WTC11 (cell line): Measurements from ENCODE around the gene RBM3. TPM values are rescaled to one million over a fixed set of nuclear protein-coding genes. Genes with fewer than 3 reads are reported as not detected.

ENCODE experiments used
- ATAC-seq: fragments of 200-7000 bp; cut with Tn5 transposase; 2 replicates; pipeline ENCODE4 v1.10.0; 2021; ENCODE audit warnings: mild to moderate bottlenecking, moderate library complexity
- CTCF ChIA-PET: fragments of 300-600 bp; sonication (Branson Sonifier 250); formaldehyde crosslinking; loops from one replicate; lab custom pipeline; 2021; ENCODE audit warnings: antibody characterized with exemption; lab: Charles Lee
- POLR2A ChIA-PET: fragments of 350-600 bp; sonication (Branson Sonifier 250); formaldehyde crosslinking; loops from one replicate; lab custom pipeline; 2021; ENCODE audit warnings: antibody characterized with exemption; lab: Charles Lee
- DNase-seq: peaks from one replicate; pipeline ENCODE4 v3.0.0; 2021; ENCODE audit warnings: low spot score
- H3K27ac Mint-ChIP-seq: 2 replicates; pipeline ENCODE4 v1.8.0; 2021; ENCODE audit warnings: mixed read lengths
- H3K27me3 Mint-ChIP-seq: 2 replicates; pipeline ENCODE4 v1.8.0; 2021; ENCODE audit warnings: low read depth, mild to moderate bottlenecking, moderate library complexity, mixed read lengths
- H3K36me3 Mint-ChIP-seq: 2 replicates; pipeline ENCODE4 v1.8.0; 2021; ENCODE audit warnings: mixed read lengths
- H3K4me1 Mint-ChIP-seq: 2 replicates; pipeline ENCODE4 v1.8.0; 2022; ENCODE audit warnings: mixed read lengths
- H3K4me3 Mint-ChIP-seq: 2 replicates; pipeline ENCODE4 v1.8.0; 2021; ENCODE audit warnings: mild to moderate bottlenecking, moderate library complexity, mixed read lengths
- H3K9me3 Mint-ChIP-seq: 2 replicates; pipeline ENCODE4 v1.8.0; 2021; ENCODE audit warnings: mixed read lengths
- ATF1 ChIP-seq: sonication (generic); formaldehyde crosslinking; IDR thresholded peaks from 2 replicates; pipeline ENCODE4 v1.8.1; 2023; ENCODE audit warnings: mild to moderate bottlenecking, moderate library complexity, missing genetic modification reagents
- FOXJ3 ChIP-seq: sonication (generic); formaldehyde crosslinking; IDR thresholded peaks from 2 replicates; pipeline ENCODE4 v1.9.0; 2021; ENCODE audit warnings: missing genetic modification reagents, mild to moderate bottlenecking, borderline replicate concordance
- FOXK1 ChIP-seq: sonication (generic); formaldehyde crosslinking; IDR thresholded peaks from 2 replicates; pipeline ENCODE4 v1.8.0; 2022; ENCODE audit warnings: mild to moderate bottlenecking, moderate library complexity, missing genetic modification reagents
- FOXP1 ChIP-seq: sonication (generic); formaldehyde crosslinking; IDR thresholded peaks from 2 replicates; pipeline ENCODE4 v1.8.0; 2022; ENCODE audit warnings: missing genetic modification reagents, mild to moderate bottlenecking, moderate library complexity, borderline replicate concordance
- GRHL2 ChIP-seq: fragments of 250-450 bp; sonication (Bioruptor Pico); IDR thresholded peaks from 2 replicates; pipeline ENCODE4 v1.8.0; 2022; ENCODE audit warnings: mild to moderate bottlenecking, moderate library complexity; ENCODE audit not compliant: insufficient replicate concordance, severe bottlenecking
- GTF2I ChIP-seq: fragments of 250-450 bp; sonication (Bioruptor Pico); conservative IDR thresholded peaks from 2 replicates; pipeline ENCODE4 v1.4.0; 2021; ENCODE audit warnings: mild to moderate bottlenecking
- JAZF1 ChIP-seq: fragments of 250-450 bp; sonication (Bioruptor Pico); IDR thresholded peaks from 2 replicates; pipeline ENCODE4 v1.9.0; 2021; ENCODE audit warnings: moderate library complexity, mild to moderate bottlenecking, inconsistent platforms
- KAT7 ChIP-seq: sonication (generic); formaldehyde crosslinking; IDR thresholded peaks from 2 replicates; pipeline ENCODE4 v1.8.1; 2023; ENCODE audit warnings: missing genetic modification reagents, mild to moderate bottlenecking, borderline replicate concordance
- NR3C1 ChIP-seq: sonication (generic); formaldehyde crosslinking; conservative IDR thresholded peaks from 2 replicates; pipeline ENCODE4 v1.8.1; 2023; ENCODE audit warnings: low read depth, mild to moderate bottlenecking, missing genetic modification reagents
- RORB ChIP-seq: fragments of 250-450 bp; sonication (Bioruptor Pico); IDR thresholded peaks from 2 replicates; pipeline ENCODE4 v1.9.0; 2021; ENCODE audit warnings: mild to moderate bottlenecking
- TCF7 ChIP-seq: sonication (generic); formaldehyde crosslinking; IDR thresholded peaks from 2 replicates; pipeline ENCODE4 v1.8.0; 2022; ENCODE audit warnings: mild to moderate bottlenecking, low read depth, missing genetic modification reagents, moderate library complexity
- TP53 ChIP-seq: sonication (generic); formaldehyde crosslinking; IDR thresholded peaks from 2 replicates; pipeline ENCODE4 v1.8.1; 2023; ENCODE audit warnings: mild to moderate bottlenecking, missing genetic modification reagents
- ZNF121 ChIP-seq: sonication (generic); formaldehyde crosslinking; IDR thresholded peaks from 2 replicates; pipeline ENCODE4 v1.8.0; 2023; ENCODE audit warnings: missing genetic modification reagents
- ZNF263 ChIP-seq: sonication (generic); formaldehyde crosslinking; IDR thresholded peaks from 2 replicates; pipeline ENCODE4 v1.8.1; 2022; ENCODE audit warnings: low read depth, mild to moderate bottlenecking, moderate library complexity, missing genetic modification reagents
- ZNF423 ChIP-seq: fragments of 250-450 bp; sonication (Bioruptor Pico); IDR thresholded peaks from 2 replicates; pipeline ENCODE4 v2.1.2; 2022; ENCODE audit warnings: mild to moderate bottlenecking, moderate library complexity
- ZNF671 ChIP-seq: fragments of 250-450 bp; sonication (Bioruptor Pico); IDR thresholded peaks from 2 replicates; pipeline ENCODE4 v1.8.0; 2021; ENCODE audit warnings: mild to moderate bottlenecking
- total RNA-seq: library from RNA; stranded (reverse); gene quantifications from 3 replicates; pipeline ENCODE4 v1.2.3, GENCODE V29; 2021
- TF ChIP-seq, protein P1 (sequence below): sonication (generic); formaldehyde crosslinking; IDR thresholded peaks from 2 replicates; pipeline ENCODE4 v1.8.1; 2022; ENCODE audit warnings: mild to moderate bottlenecking, missing genetic modification reagents, moderate library complexity, borderline replicate concordance
- TF ChIP-seq, protein P2 (sequence below): sonication (generic); formaldehyde crosslinking; IDR thresholded peaks from 2 replicates; pipeline ENCODE4 v1.8.1; 2023; ENCODE audit warnings: mild to moderate bottlenecking, missing genetic modification reagents
- TF ChIP-seq, protein P3 (sequence below): fragments of 250-450 bp; sonication (Bioruptor Pico); IDR thresholded peaks from 2 replicates; pipeline ENCODE4 v1.8.0; 2021; ENCODE audit warnings: mild to moderate bottlenecking
- TF ChIP-seq, protein P4 (sequence below): fragments of 250-450 bp; sonication (Bioruptor Pico); IDR thresholded peaks from 2 replicates; pipeline ENCODE4 v1.9.0; 2021; ENCODE audit warnings: mild to moderate bottlenecking
- TF ChIP-seq, protein P5 (sequence below): fragments of 200-600 bp; IDR thresholded peaks from 2 replicates; pipeline ENCODE4 v1.8.0; 2022; ENCODE audit warnings: antibody characterized with exemption
- TF ChIP-seq, protein P6 (sequence below): sonication (generic); formaldehyde crosslinking; IDR thresholded peaks from 2 replicates; pipeline ENCODE4 v1.8.1; 2023; ENCODE audit warnings: mild to moderate bottlenecking, moderate library complexity, missing genetic modification reagents
- TF ChIP-seq, protein P7 (sequence below): sonication (generic); formaldehyde crosslinking; IDR thresholded peaks from 2 replicates; pipeline ENCODE4 v1.8.1; 2022; ENCODE audit warnings: low read depth, mild to moderate bottlenecking, moderate library complexity, missing genetic modification reagents, borderline replicate concordance

Gene RBM3
- total RNA-seq, 1 experiment from 2014 or later: 148 TPM

DNA sequence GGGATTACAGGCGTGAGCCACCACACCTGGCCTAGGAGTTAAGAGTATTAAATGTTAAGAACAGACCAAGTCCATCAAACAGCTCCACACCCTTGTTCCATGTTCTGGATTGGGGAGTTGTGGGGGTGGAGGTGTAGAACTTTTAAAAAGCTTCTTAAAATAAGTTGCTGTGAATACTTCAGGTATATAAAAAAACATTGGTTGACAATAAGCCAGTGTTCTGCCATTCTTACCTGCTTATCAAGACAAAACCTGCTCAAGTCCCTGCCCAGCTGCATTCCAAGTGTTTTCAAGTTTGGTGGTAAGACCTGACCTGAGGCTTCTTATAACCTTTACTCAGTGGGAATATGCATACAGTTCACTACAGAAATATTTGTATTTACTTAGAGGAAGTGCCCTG, 6.4 kb downstream of the RBM3 start:
- Mint-ChIP-seq H3K27ac (no peak overlapping the region), H3K36me3 (peaks cover 36% of the 10 kb centered on the region), H3K27me3 (no peaks in the 10 kb centered on the region), H3K4me1 (peaks cover 2% of the 10 kb centered on the region; the same call in 1 of the 2 replicates), H3K4me3 (no peak overlapping the region), H3K9me3 (no peaks in the 10 kb centered on the region)
- CTCF ChIA-PET: no interaction called here
- TF ChIP-seq FOXJ3 (CRISPR knock-in tag) (no peak), GTF2I (no peak), NR3C1 (no peak), GRHL2 (no peak), FOXK1 (CRISPR knock-in tag) (no peak), ATF1 (CRISPR knock-in tag) (no peak), FOXP1 (no peak), ZNF423 (CRISPR knock-in tag) (no peak), JAZF1 (CRISPR knock-in tag) (no peak), KAT7 (no peak)
- TF ChIP-seq, protein P1, sequence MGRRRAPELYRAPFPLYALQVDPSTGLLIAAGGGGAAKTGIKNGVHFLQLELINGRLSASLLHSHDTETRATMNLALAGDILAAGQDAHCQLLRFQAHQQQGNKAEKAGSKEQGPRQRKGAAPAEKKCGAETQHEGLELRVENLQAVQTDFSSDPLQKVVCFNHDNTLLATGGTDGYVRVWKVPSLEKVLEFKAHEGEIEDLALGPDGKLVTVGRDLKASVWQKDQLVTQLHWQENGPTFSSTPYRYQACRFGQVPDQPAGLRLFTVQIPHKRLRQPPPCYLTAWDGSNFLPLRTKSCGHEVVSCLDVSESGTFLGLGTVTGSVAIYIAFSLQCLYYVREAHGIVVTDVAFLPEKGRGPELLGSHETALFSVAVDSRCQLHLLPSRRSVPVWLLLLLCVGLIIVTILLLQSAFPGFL (CRISPR knock-in tag): no peak
- TF ChIP-seq, protein P2, sequence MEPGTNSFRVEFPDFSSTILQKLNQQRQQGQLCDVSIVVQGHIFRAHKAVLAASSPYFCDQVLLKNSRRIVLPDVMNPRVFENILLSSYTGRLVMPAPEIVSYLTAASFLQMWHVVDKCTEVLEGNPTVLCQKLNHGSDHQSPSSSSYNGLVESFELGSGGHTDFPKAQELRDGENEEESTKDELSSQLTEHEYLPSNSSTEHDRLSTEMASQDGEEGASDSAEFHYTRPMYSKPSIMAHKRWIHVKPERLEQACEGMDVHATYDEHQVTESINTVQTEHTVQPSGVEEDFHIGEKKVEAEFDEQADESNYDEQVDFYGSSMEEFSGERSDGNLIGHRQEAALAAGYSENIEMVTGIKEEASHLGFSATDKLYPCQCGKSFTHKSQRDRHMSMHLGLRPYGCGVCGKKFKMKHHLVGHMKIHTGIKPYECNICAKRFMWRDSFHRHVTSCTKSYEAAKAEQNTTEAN (CRISPR knock-in tag): no peak
- TF ChIP-seq, protein P3, sequence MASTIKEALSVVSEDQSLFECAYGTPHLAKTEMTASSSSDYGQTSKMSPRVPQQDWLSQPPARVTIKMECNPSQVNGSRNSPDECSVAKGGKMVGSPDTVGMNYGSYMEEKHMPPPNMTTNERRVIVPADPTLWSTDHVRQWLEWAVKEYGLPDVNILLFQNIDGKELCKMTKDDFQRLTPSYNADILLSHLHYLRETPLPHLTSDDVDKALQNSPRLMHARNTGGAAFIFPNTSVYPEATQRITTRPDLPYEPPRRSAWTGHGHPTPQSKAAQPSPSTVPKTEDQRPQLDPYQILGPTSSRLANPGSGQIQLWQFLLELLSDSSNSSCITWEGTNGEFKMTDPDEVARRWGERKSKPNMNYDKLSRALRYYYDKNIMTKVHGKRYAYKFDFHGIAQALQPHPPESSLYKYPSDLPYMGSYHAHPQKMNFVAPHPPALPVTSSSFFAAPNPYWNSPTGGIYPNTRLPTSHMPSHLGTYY (CRISPR knock-in tag): no peak
- TF ChIP-seq, protein P4, sequence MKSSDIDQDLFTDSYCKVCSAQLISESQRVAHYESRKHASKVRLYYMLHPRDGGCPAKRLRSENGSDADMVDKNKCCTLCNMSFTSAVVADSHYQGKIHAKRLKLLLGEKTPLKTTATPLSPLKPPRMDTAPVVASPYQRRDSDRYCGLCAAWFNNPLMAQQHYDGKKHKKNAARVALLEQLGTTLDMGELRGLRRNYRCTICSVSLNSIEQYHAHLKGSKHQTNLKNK: no peak
- no peak for ATAC-seq
- POLR2A ChIA-PET: interaction anchor here (0.6 kb wide), 1 partner anchor 1032 kb away, joined by 4 read pairs; no protein-coding TSS in a partner anchor
- no peak for DNase-seq

DNA sequence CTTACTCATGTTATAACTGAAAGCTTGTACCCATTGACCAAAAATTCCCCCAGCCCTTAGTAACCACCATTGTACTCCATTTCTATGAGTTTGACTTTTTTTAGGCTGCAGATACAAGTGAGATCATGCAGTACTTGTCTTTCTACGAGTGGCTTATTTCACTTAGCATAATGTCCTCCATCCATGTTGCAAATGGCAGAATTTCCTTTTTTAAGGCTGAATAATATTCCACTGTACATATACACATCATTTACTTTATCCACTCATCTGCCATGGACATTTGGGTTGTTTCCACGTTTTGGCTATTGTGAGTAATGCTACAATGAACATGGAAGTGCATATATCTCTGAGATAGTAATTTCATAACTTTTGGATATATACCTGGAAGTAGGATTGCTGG, 10.4 kb downstream of the RBM3 start:
- ChIA-PET CTCF (no interaction called here), POLR2A (no interaction called here)
- Mint-ChIP-seq H3K27ac (no peak overlapping the region), H3K4me3 (no peak overlapping the region), H3K4me1 (no peaks in the 10 kb centered on the region), H3K36me3 (no peaks in the 10 kb centered on the region), H3K27me3 (no peaks in the 10 kb centered on the region), H3K9me3 (no peaks in the 10 kb centered on the region)
- DNase-seq (no peak), ATAC-seq (no peak)
- no peak for TF ChIP-seq ZNF671

DNA sequence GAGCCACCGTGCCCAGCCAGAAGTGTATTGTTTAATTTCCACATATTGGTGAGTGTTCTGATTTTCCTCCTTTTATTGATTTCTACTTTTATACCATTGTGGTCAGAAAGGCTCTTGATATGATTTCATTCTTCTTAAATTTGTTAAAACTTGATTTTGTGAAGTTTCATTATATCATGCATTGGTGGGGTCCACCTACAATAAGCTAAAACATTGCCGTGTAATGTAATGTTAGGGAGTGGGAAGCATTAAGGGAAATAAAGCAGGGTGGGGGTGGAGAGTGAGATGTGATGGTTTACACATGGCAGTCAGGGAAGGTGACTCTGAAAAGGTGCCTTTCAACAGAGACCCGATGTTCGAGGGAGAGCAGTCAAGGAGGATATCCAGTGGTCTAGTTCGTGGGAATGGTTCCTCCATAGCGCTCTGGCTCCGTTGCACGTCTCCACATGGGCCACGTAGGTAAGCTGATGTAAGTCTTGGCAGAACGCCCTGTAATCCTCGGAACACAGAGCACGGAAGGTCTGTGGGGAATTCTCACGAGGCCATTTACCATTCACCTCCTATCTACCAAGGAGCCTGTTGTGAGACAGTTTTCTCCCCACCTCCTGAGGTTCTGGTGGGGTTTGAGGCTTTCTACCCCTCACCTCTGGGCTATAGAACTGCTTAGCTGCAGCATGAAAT, 15.3 kb downstream of the RBM3 start:
- H3K36me3 Mint-ChIP-seq: no peaks in the 10 kb centered on the region
- H3K4me1 Mint-ChIP-seq: no peaks in the 10 kb centered on the region
- CTCF ChIA-PET: interaction anchor here (1.2 kb wide), 1 partner anchor 14 kb away, joined by 3 read pairs; no protein-coding TSS in a partner anchor
- H3K9me3 Mint-ChIP-seq: no peaks in the 10 kb centered on the region
- H3K27ac Mint-ChIP-seq: no peak overlapping the region
- ATAC-seq (no peak), DNase-seq (no peak)
- no peaks in the 10 kb centered on the region for H3K27me3 Mint-ChIP-seq
- POLR2A ChIA-PET: no interaction called here
- no peak overlapping the region for H3K4me3 Mint-ChIP-seq
- TF ChIP-seq TP53: no peak
- TF ChIP-seq, protein P5, sequence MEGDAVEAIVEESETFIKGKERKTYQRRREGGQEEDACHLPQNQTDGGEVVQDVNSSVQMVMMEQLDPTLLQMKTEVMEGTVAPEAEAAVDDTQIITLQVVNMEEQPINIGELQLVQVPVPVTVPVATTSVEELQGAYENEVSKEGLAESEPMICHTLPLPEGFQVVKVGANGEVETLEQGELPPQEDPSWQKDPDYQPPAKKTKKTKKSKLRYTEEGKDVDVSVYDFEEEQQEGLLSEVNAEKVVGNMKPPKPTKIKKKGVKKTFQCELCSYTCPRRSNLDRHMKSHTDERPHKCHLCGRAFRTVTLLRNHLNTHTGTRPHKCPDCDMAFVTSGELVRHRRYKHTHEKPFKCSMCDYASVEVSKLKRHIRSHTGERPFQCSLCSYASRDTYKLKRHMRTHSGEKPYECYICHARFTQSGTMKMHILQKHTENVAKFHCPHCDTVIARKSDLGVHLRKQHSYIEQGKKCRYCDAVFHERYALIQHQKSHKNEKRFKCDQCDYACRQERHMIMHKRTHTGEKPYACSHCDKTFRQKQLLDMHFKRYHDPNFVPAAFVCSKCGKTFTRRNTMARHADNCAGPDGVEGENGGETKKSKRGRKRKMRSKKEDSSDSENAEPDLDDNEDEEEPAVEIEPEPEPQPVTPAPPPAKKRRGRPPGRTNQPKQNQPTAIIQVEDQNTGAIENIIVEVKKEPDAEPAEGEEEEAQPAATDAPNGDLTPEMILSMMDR: no peak
- no peak for TF ChIP-seq RORB (CRISPR knock-in tag)
- TF ChIP-seq ZNF121 (CRISPR knock-in tag): no peak
- TF ChIP-seq NR3C1: no peak
- no peak for TF ChIP-seq TCF7 (CRISPR knock-in tag)
- no peak for TF ChIP-seq ZNF263 (CRISPR knock-in tag)
- TF ChIP-seq, protein P6, sequence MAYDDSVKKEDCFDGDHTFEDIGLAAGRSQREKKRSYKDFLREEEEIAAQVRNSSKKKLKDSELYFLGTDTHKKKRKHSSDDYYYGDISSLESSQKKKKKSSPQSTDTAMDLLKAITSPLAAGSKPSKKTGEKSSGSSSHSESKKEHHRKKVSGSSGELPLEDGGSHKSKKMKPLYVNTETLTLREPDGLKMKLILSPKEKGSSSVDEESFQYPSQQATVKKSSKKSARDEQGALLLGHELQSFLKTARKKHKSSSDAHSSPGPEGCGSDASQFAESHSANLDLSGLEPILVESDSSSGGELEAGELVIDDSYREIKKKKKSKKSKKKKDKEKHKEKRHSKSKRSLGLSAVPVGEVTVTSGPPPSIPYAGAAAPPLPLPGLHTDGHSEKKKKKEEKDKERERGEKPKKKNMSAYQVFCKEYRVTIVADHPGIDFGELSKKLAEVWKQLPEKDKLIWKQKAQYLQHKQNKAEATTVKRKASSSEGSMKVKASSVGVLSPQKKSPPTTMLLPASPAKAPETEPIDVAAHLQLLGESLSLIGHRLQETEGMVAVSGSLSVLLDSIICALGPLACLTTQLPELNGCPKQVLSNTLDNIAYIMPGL (CRISPR knock-in tag): no peak
- TF ChIP-seq, protein P7, sequence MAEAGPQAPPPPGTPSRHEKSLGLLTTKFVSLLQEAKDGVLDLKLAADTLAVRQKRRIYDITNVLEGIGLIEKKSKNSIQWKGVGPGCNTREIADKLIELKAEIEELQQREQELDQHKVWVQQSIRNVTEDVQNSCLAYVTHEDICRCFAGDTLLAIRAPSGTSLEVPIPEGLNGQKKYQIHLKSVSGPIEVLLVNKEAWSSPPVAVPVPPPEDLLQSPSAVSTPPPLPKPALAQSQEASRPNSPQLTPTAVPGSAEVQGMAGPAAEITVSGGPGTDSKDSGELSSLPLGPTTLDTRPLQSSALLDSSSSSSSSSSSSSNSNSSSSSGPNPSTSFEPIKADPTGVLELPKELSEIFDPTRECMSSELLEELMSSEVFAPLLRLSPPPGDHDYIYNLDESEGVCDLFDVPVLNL: no peak
